HEK293T (cell line): ENCODE data around the gene PRRT1B.

Experiments
- ARNT ChIP-seq: fragments of 450-650 bp; IDR thresholded peaks from 2 replicates; pipeline ENCODE4 v1.6.1; 2017; ENCODE audit warnings: mild to moderate bottlenecking
- BHLHE40 ChIP-seq: fragments of 450-650 bp; IDR thresholded peaks from 2 replicates; pipeline ENCODE4 v1.6.1; 2016; ENCODE audit warnings: mild to moderate bottlenecking, moderate library complexity, borderline replicate concordance
- CTBP1 ChIP-seq: fragments of 450-650 bp; IDR thresholded peaks from 2 replicates; pipeline ENCODE4 v1.6.1; 2016; ENCODE audit warnings: borderline replicate concordance
- FOXK2 ChIP-seq: fragments of 450-650 bp; IDR thresholded peaks from 2 replicates; pipeline ENCODE4 v1.6.1; 2016; ENCODE audit warnings: mild to moderate bottlenecking
- FOXM1 ChIP-seq: fragments of 450-650 bp; IDR thresholded peaks from 2 replicates; pipeline ENCODE4 v1.6.1; 2017; ENCODE audit warnings: mild to moderate bottlenecking, borderline replicate concordance
- L3MBTL2 ChIP-seq: fragments of 450-650 bp; conservative IDR thresholded peaks from 2 replicates; pipeline ENCODE4 v1.6.1; 2016; ENCODE audit warnings: mild to moderate bottlenecking
- NFRKB ChIP-seq: fragments of 450-650 bp; IDR thresholded peaks from 2 replicates; pipeline ENCODE4 v1.6.1; 2016; ENCODE audit warnings: mild to moderate bottlenecking, moderate library complexity
- PKNOX1 ChIP-seq: fragments of 450-650 bp; IDR thresholded peaks from 2 replicates; pipeline ENCODE4 v1.6.1; 2016
- SP1 ChIP-seq: fragments of 450-650 bp; IDR thresholded peaks from 2 replicates; pipeline ENCODE4 v1.6.1; 2017
- SUZ12 ChIP-seq: fragments of 450-650 bp; IDR thresholded peaks from 2 replicates; pipeline ENCODE4 v1.6.1; 2016; ENCODE audit warnings: mild to moderate bottlenecking
- TARDBP ChIP-seq: fragments of 450-650 bp; IDR thresholded peaks from 2 replicates; pipeline ENCODE4 v1.6.1; 2016
- ZNF384 ChIP-seq: fragments of 450-650 bp; IDR thresholded peaks from 2 replicates; pipeline ENCODE4 v1.6.1; 2016

GRCh38 chr9:131496844-131497405, 48.4 kb upstream of the PRRT1B start:
- no peak for TF ChIP-seq FOXK2
- TF ChIP-seq L3MBTL2 = no peak
- no peak for TF ChIP-seq FOXM1
- no peak for TF ChIP-seq SP1
- no peak for TF ChIP-seq BHLHE40
- no peak for TF ChIP-seq ZNF384
- no peak for TF ChIP-seq NFRKB
- no peak for TF ChIP-seq TARDBP
- TF ChIP-seq PKNOX1 = no peak
- no peak for TF ChIP-seq SUZ12
- TF ChIP-seq ARNT = no peak
- TF ChIP-seq CTBP1 = no peak
